AG08396 (cell line): ENCODE measurements around the gene CCDC80.
A peak's percentile ranks its signal among the peaks of the same experiment; 100 is the strongest.
"Not testable (repeated sequence)": the region's sequence is repeated elsewhere in the genome, so short reads cannot be mapped to it uniquely, and the experiment has no call there.

Experiments used
- DNase-seq: peaks from one replicate; pipeline ENCODE4 v3.0.0; 2012; ENCODE audit warnings: low spot score, mixed read lengths

CCDC80 gene

DNA sequence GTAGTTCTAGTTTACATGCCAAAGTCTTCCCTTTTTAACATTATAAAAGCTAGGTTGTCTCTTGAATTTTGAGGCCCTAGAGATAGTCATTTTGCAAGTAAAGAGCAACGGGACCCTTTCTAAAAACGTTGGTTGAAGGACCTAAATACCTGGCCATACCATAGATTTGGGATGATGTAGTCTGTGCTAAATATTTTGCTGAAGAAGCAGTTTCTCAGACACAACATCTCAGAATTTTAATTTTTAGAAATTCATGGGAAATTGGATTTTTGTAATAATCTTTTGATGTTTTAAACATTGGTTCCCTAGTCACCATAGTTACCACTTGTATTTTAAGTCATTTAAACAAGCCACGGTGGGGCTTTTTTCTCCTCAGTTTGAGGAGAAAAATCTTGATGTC is 57.8 kb downstream of the CCDC80 start:
- no peak for DNase-seq

DNA sequence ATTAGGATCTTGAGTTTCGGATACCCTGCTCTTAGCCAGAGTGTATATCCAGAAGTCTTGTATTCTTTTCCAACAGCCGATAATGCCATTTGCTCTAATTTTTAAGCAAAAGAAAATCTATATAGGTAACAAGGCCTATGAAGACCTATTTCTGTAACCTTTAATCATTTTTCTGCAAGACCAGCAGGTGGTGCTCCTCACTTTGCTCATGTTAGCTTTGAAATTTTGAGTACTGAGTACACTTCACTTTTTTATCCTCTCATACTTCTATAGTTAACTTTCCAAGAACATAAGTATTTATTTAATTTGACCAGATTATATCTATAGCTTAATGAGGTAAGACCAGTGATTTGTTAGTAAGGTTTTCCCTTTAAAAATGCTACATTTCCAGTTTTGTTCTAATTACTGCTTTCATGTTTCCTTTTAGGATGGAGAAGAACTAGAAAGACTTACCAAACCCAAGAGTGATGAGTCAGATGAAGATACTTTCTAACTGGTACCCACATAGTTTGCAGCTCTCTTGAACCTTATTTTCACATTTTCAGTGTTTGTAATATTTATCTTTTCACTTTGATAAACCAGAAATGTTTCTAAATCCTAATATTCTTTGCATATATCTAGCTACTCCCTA is 58.6 kb downstream of the CCDC80 start:
- DNase-seq = no peak

DNA sequence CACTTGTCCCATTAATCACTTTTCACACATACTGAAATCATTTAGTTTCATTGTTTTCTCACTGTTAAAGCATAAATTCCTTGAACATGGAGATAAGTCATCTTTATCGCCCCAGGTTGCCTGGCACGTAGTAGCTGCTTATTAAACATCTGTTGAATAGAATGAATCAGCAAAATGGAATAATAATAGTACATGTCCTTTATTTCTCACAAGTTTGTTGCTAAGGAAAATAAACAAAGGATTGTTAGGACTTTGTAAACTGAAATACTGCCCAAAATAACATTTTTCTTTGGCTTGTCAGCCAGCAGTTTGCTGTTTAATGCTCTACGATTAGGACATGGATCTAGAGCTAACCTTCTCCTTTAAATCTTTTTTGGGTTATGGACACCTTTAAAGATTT is 61.2 kb downstream of the CCDC80 start:
- DNase-seq = no peak

DNA sequence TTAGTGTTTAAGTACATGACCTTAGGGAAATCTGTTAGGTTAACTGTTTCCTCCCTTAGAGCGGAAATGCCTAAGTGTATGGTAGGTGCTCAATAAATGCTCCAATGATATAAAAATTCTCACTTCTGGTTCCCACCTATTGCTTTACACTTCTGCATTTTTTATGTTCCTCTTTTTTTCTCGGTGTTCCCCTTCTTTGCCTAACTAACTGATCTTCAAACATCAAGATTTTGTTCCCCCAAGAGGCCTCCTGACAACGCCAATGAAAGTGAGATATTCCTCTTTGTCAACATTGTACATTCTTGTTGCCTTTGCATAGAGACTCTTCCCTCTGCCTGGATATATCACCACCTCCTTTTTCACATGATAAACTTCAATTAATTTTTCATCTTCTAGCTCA is 61.7 kb downstream of the CCDC80 start:
- DNase-seq = no peak

DNA sequence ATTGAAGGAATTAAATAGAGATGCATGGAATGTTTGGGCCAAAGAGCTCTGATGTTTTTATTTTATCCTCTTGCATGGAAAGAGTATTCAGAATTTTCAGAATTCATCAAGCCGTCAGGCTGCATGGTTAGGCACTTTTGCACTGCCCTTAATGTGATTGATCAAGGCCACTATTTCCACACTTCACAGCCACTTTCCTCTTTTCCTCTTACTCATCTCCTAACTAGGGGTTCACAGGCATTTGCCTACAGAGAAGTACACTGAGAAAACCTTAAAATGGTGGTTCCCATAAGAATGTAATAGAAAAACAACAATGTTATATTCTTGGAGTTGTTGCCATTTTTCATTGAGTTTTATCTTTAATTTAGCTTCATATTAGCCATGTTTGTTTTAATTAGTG is 68.2 kb downstream of the CCDC80 start:
- DNase-seq = no peak

DNA sequence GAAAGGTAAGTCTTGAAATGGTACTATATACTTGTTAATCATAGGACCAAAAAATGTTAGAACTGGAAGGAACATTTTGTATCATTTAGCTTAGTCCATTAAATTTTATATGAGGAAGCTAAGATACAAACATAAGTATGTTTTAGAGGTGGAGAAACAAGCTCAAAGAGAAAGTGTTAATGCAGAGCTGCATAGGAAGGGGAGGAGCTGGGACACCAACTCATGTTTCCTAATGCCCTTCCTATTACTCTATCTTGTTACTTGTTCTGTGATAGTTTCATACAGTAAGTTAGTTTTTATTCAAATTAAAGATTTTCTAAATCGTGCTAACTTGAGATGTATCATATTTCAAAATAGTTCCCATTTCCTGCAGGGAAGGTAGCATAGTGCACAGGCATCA is 71.7 kb downstream of the CCDC80 start:
- DNase-seq = no peak

DNA sequence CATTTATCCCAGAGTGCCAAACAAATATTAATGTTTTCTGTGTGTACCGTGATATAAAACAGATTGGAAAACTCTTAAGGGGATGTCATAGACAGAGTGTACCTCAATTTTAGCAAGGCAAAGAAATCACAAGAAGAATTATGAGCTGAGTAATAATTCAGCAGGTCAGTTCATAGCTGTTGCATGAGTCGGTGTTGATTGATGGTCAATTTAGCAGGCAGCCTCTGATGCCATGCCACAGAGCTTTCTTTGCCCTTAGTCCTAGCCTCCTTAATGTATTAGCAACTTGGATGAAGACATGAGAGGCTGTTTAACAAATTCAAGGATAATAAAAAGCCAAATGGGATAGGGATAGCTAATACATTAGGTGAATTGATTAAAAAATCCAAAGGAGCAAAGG is 72.3 kb downstream of the CCDC80 start:
- DNase-seq = peak; percentile 14

DNA sequence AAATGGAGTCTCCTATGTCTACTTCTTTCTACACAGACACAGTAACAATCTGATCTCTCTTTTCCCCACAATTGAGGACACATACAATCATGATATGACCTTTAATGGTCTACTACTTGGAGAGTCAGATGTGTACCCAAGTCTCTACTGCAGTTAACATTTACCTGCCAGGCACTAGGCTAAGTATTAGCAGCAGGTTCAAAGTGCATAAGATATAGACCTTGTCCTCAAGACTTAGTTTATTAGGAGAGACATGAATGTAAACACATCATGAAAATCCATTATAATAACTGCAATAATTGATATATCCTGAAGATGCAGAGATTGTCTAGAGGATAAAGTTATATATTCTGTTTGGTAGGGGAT is 76.0 kb downstream of the CCDC80 start:
- DNase-seq = no peak

DNA sequence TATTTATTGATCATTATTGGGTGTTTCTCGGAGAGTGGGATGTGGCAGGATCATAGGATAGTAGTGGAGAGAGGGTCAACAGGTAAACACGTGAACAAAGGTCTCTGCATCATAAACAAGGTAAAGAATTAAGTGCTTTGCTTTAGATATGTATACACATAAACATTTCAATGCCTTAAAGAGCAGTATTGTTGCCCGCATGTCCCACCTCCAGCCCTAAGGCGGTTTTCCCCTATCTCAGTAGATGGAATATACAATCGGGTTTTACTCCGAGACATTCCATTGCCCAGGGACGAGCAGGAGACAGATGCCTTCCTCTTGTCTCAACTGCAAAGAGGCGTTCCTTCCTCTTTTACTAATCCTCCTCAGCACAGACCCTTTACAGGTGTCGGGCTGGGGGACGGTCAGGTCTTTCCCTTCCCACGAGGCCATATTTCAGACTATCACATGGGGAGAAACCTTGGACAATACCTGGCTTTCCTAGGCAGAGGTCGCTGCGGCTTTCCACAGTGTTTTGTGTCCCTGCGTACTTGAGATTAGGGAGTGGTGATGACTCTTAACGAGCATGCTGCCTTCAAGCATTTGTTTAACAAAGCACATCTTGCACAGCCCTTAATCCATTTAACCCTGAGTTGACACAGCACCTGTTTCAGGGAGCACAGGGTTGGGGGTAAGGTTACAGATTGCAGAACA is 76.5 kb downstream of the CCDC80 start:
- not testable (repeated sequence) for DNase-seq

DNA sequence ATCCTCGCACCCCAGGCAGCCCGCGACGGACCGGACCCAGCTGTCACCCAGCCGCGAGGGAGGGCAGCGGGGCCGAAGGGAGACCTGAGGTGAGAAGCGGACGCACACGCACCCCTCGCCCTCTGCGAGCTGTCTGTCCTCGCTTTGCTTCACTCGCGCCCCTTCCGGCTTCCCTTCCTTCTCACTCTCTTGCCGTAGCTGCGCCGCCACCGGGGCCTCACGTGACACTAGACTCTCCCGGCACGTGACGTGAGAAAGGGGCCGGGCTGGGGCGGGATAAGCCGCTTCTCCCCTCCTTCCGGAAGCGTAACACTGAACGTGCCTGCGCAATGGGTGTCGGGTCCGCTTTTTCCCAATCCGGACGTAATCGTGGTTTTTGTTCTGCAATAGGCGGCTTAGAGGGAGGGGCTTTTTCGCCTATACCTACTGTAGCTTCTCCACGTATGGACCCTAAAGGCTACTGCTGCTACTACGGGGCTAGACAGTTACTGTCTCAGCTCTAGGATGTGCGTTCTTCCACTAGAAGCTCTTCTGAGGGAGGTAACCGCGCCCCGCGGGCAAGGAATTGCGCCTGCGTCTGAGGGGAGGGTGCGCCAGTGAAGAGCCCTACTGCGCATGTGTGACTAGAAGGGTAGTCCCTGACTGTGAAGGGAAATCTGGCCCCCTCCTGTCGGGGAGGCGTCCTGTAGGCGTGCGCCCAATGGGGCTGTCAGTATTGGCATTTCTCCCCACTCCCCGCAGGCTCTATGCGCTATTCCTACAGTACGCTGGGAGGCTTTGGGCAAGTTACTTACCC is 79.0 kb downstream of the CCDC80 start, which contains the start of the genes ATG3 and SLC35A5:
Gene ATG3 (minus strand): TSS at position 229 of the 796 bp plus-strand sequence. CDS start 434 bp downstream, outside the sequence.
Gene SLC35A5 (plus strand): TSS at position 312 of the 796 bp plus-strand sequence. CDS start 1,359 bp downstream, outside the sequence.
- DNase-seq = peak; percentile 97

DNA sequence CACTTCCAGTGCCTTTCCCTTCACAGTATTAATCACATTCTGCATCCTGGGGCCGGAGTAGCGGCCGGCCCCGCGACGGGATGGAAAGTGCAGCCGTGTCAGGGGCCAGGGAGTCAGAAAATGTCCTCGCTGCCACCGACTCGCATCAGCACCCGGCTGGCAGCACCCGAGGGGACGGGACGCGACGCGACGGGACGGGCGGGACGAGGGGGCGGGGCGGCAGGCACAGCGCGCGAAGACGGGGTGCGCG is 79.5 kb downstream of the CCDC80 start:
- no peak for DNase-seq

DNA sequence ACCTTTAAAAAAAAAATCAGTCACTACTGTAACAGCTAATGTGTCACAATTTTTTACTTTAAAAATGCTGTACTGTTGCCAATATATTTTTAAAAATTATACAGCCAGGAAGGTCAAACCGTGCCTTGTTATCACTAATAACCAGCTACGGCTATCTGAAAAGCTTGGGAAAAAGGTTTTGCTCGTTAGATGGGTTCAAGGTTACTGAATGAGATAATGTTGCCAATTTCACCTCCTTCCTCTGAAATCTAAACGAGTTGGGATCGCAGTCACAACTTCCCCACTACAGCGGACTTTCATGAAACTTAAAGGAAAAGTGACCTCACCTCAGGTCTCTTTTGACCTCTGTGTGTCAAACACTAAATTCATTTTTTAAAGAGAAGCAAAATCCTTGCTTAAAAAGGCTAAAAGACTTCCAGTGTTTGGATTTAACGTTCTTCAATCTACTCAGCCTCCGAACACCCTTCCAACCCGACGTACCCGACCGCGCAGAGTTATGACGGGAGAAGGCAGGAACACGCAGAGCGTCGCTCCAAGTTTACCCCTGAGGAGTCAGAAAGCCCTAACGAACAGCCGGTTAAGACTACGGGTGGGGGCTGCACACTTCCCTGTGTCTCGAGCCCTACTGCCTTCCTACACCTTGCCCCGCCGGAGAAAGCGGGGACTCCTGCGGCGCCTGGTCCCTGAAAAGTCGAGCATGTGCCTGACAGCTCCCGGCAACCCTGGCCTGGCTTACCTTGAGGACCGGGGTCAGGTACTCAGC is 80.0 kb downstream of the CCDC80 start:
- peak; percentile 76 for DNase-seq

DNA sequence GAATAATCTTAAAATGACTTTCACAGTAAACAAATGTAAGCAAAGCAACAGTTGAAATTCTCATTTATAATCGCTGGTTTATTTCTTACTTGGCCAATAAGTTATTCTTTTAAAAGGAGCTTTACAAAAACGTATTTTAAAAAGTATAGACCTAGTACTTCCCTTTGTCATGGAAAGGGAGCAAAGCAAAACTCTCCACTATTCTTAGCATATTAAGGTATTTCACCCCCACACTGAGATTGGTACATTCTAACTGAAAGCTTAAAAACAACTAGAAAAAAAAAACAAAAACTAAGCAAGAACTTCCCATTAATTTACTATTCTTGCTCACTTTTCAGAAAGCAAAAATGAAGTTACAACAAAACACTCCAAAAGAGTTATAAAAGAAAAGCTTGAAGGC is 80.6 kb downstream of the CCDC80 start:
- no peak for DNase-seq

DNA sequence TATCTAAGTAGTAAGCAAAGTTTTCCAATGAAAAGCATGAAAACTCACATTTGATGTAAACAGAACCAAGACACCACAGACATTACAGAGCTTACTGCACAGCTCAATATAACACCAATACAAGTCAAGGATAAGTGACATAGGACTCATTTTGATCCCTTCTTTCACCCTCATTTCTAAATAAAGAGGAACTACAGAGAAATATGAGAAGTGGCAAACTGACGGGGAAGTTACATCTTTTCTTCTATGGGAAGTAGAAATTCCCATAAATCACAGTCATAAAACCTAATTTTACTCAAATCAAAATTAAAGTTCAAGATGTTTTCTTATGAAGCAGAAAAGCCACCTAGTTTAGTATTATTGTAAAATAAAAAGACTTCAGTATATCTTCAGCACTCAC is 83.0 kb downstream of the CCDC80 start:
- DNase-seq = no peak

DNA sequence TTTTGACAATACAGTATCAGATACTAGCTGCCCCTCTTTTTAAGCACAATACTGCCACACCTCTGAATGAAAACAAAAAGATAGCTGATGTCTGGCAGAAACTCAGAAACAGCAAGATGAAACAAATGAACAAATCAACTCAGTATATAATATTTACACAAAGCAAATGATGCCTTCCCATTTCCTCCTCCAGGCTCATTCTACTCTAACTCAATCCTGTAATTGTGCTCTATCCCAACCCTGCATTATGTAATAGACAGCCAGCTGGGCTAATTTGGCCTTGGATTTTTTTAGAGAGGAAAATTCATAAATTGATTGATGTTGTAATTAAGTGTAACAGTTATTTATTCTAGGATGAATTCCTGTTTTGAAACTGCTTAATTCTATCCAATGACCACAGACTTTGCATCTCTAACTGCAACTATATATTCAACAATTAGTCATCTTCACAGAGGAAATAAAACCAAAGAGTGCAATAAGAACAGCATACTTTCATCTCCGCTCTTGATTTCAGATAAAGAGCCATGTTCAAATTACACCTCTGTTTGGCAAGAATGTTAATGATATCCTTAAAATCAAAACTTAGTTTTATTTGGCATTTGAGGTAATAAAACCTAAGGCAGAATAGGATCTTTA is 85.3 kb downstream of the CCDC80 start:
- DNase-seq = no peak

DNA sequence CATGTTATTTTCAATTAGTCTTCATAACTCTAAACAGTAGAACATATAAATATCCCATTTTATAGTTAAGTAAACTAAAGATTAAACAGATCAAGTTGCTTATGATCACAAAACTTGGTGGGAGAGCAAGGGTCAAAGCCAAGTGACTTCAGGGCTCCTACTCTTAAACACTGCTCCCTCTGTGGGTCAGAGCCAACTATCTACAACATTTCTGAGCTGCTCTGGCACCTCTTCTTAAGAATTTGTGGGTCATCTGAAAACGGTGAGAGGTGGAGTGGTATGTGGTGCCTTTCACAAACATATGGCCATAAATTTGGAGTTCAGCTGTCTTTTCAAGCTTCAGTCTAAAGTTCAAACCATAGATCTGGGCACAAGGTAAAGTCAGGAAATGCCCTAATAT is 90.1 kb downstream of the CCDC80 start:
- DNase-seq = no peak
